OCI-LY3 (cell line): ENCODE data around the gene ALCAM.

ENCODE experiments used
- CTCF ChIP-seq: fragments of 200-600, 300-600 bp; sonication (generic); IDR thresholded peaks from 2 replicates; pipeline ENCODE4 v1.5.1; 2014; ENCODE audit warnings: antibody characterized with exemption, low read length, low read depth
- EZH2phosphoT487 ChIP-seq: fragments of 200-600 bp; shearing (Covaris generic); IDR thresholded peaks from 2 replicates; pipeline ENCODE4 v1.6.1; 2018; ENCODE audit warnings: antibody characterized with exemption, mixed run types, low read depth

DNA sequence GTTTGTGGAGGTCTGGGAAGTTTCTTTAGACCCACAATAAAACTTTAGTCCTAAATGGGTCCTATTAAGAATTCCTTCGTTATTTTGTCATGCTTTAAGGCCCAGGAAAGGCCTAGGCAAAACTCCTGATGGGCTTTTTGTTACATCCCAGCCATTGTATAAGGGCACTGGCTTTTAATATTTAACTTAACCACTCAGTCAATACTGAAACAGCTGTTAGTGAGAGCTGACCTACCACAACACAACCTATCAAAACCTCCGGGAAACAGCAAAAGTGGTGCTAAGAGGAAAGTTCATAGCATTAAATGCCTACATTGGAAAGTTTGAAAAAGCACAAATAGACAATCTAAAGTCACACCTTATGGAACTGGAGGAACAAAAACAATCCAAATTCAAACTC is 39.6 kb downstream of the ALCAM start:
- no peak for TF ChIP-seq CTCF
- no peak for TF ChIP-seq EZH2phosphoT487
